Activated T-cell treated with anti-CD3 and anti-CD28 coated beads, Interleukin-2, amount 50 U/mL, for 24 hours (primary cell): Measurements from ENCODE around the gene SPIB.
"Not testable (repeated sequence)": the region's sequence is repeated elsewhere in the genome, so short reads cannot be mapped to it uniquely, and the experiment has no call there.

Experiments used
- DNase-seq: peaks from one replicate; pipeline ENCODE4 v3.0.0-alpha.2; 2020
- H3K27ac Mint-ChIP-seq: 2 replicates; pipeline ENCODE4 v1.8.0; 2020; ENCODE audit warnings: mild to moderate bottlenecking, mixed read lengths
- H3K27me3 Mint-ChIP-seq: 2 replicates; pipeline ENCODE4 v1.8.0; 2020; ENCODE audit warnings: mixed read lengths
- H3K36me3 Mint-ChIP-seq: 2 replicates; pipeline ENCODE4 v1.8.0; 2020; ENCODE audit warnings: low read depth, mixed read lengths
- H3K4me1 Mint-ChIP-seq: 2 replicates; pipeline ENCODE4 v1.8.0; 2020; ENCODE audit warnings: low read depth, mixed read lengths
- H3K4me3 Mint-ChIP-seq: 2 replicates; pipeline ENCODE4 v1.8.0; 2020; ENCODE audit warnings: mild to moderate bottlenecking, moderate library complexity, mixed read lengths
- H3K9me3 Mint-ChIP-seq: 2 replicates; pipeline ENCODE4 v1.8.0; 2020; ENCODE audit warnings: mixed read lengths

The SPIB gene

DNA sequence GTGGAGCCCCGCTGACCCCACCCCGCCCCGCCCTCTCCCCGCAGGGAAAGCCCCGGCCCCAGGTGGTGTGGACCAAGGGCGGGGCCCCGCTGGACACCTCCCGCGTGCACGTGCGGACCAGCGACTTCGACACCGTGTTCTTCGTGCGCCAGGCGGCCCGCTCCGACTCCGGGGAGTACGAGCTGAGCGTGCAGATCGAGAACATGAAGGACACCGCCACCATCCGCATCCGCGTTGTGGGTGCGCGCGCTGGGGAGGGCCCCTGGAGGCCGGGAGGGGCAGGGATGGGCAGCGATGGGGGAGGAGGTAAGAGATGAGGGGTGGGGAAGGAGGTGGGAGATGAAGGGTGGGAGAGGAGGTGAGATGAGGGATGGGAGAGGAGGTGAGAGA, 40.3 kb downstream of the SPIB start:
- Mint-ChIP-seq H3K27ac (no peak overlapping the region), H3K36me3 (no peaks in the 10 kb centered on the region), H3K4me1 (peaks cover 13% of the 10 kb centered on the region), H3K4me3 (no peak overlapping the region), H3K9me3 (no peaks in the 10 kb centered on the region), H3K27me3 (peaks cover 39% of the 10 kb centered on the region)
- no peak for DNase-seq

DNA sequence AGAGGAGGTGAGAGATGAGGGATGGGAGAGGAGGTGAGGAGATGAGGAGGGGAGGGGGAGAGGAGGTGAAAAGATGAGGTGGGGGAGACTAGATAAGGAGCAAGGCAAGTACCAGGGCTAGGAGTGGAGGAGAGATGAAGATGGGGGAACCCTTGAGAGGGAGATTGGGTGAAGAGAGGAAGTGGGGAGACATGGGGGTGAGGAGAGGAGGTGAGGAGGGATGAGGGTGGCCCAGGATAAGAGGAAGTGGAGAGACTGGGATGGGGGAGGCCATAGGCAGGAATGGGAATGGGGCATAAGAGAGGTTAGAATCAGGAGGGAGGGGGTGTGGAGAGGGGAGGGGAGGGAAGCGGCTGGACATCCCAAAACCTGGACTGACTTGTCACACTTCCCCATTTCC, 40.9 kb downstream of the SPIB start:
- no peak for DNase-seq
- Mint-ChIP-seq H3K27me3 (peaks cover 42% of the 10 kb centered on the region), H3K9me3 (no peaks in the 10 kb centered on the region), H3K27ac (no peak overlapping the region), H3K36me3 (no peaks in the 10 kb centered on the region), H3K4me1 (peaks cover 13% of the 10 kb centered on the region), H3K4me3 (peak overlapping the region; percentile 18)

DNA sequence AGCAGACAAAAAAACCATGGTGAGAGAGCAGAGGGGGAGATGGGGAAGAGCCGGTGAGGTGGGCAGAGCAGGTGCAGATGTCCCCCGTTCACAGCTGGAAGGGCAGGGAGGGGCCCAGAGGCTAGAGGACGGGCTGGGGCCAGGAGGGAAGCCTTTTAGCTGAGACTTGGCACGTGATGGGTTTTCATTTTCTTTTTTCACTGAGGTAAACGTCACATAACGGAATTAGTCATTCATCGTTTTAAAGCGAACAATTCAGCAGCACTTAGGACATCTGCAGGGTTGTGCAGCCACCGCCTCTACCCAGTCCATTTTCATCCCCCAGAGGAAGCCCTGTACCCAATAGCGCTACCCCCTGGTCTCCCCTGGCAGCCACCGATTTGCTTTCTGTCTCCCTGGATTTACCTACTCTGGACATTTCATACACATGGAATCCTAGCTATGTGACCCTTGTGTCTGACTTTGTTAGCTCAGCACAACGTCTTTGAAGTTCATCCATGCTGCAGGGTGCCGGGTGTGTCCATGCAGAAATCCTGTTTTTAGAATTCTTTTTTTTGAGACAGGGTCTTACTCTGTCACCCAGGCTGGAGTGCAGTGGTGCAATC, 41.5 kb downstream of the SPIB start:
- Mint-ChIP-seq H3K9me3 (no peaks in the 10 kb centered on the region), H3K27me3 (peaks cover 42% of the 10 kb centered on the region), H3K36me3 (no peaks in the 10 kb centered on the region), H3K4me1 (peaks cover 13% of the 10 kb centered on the region), H3K4me3 (peak overlapping the region; percentile 18), H3K27ac (no peak overlapping the region)
- DNase-seq: peak; percentile 41

DNA sequence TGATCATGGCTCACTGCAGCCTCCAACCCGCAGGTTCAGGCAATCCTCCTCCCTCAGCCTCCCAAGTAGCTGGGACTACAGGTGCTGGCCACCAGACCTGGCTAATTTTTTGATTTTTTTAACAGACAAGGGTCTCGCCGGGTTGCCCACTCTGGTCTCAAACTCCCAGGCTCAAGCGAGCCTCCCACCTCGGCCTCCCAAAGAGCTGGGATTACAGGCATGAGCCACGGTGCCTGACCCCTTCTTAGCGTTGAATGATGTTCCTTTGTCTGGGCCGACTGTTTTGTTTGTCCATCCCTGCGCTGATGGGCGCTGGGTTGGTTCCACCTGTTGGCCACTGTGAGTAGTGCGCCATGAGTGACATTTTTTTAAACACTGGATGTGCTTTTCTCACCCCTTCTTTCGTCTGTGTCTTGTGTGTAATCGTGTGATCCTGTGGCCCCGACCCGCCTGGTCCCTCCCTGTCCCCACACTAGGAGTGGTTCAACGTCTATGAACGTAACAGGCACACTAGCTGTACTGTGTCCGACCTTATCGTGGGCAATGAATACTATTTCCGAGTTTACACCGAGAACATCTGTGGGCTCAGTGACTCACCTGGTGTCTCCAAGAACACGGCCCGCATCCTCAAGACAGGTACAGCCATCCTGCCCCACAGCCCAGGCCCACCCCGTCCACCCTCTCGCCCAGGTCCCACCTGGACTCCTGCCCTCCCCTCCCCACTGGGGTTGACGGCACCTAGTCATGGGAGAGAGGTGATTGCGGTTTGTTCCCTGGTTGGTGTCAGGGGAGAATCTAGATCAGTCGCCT, 42.5 kb downstream of the SPIB start:
- Mint-ChIP-seq H3K36me3 (no peaks in the 10 kb centered on the region), H3K27ac (no peak overlapping the region), H3K9me3 (no peaks in the 10 kb centered on the region), H3K4me3 (no peak overlapping the region), H3K27me3 (peaks cover 42% of the 10 kb centered on the region), H3K4me1 (peaks cover 13% of the 10 kb centered on the region)
- DNase-seq: peak; percentile 73

DNA sequence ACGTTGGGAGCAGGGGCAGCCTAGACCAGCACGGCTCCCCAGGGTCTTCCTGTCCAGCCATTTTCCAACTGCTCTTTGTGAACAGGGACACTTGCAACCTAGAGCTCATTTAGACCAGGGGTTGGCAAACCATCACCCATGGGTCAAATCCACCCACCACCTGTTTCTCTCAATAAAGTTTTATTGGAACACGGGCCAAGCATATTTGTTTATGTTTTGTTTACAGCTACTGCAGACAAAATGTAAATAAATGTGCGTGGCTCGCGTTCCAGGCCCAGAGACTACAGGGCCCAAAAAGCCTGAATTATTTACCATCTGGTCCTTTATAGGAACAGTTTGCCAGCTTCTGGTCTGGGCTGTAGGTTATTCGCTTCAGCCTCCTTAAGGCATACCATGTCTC, 44.2 kb downstream of the SPIB start:
- Mint-ChIP-seq H3K4me3 (no peak overlapping the region), H3K9me3 (no peaks in the 10 kb centered on the region), H3K4me1 (peaks cover 13% of the 10 kb centered on the region), H3K27me3 (peaks cover 32% of the 10 kb centered on the region), H3K27ac (no peak overlapping the region), H3K36me3 (no peaks in the 10 kb centered on the region)
- DNase-seq: no peak

DNA sequence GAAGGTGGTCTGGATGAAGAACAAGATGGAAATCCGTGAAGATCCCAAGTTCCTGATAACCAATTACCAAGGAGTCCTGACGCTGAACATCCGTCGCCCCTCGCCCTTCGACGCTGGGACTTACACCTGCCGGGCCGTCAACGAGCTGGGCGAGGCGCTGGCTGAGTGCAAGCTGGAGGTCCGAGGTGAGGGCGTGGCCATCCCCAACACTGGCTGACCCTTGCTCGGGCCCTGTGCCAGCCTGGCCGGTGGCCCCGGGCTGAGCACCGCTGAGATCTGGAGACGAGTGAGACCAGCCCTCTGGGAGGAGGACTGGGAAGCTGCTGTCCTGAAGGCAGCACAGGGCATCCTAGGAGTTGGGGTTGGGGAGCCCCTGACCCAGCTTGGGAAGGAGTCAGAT, 45.6 kb downstream of the SPIB start:
- no peaks in the 10 kb centered on the region for H3K36me3 Mint-ChIP-seq
- H3K27ac Mint-ChIP-seq: no peak overlapping the region
- H3K9me3 Mint-ChIP-seq: no peaks in the 10 kb centered on the region
- peaks cover 13% of the 10 kb centered on the region for H3K4me1 Mint-ChIP-seq
- peaks cover 24% of the 10 kb centered on the region for H3K27me3 Mint-ChIP-seq
- H3K4me3 Mint-ChIP-seq: no peak overlapping the region
- DNase-seq: no peak

DNA sequence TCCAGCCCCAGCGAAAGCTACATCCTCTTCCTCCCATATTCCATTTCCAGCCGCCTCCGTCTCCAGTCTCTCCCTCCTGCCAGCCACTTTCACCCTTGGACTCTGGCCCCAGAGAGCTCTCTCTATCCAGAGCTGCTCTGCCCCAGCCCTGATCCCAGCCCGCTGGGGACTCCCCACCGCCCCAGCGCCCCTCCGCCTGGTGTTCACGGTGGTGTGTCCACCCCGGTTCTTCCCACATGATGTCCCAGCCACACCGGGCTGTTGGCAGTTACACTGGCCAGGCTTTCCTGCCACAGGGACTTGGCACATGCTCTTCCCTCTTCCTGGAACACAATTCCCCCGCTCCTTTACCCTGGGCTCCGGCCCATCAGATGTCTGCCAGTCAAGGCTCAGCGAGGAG, 46.3 kb downstream of the SPIB start:
- H3K36me3 Mint-ChIP-seq: no peaks in the 10 kb centered on the region
- no peaks in the 10 kb centered on the region for H3K9me3 Mint-ChIP-seq
- no peak for DNase-seq
- peaks cover 21% of the 10 kb centered on the region for H3K27me3 Mint-ChIP-seq
- H3K4me3 Mint-ChIP-seq: no peak overlapping the region
- peaks cover 10% of the 10 kb centered on the region for H3K4me1 Mint-ChIP-seq
- H3K27ac Mint-ChIP-seq: no peak overlapping the region

DNA sequence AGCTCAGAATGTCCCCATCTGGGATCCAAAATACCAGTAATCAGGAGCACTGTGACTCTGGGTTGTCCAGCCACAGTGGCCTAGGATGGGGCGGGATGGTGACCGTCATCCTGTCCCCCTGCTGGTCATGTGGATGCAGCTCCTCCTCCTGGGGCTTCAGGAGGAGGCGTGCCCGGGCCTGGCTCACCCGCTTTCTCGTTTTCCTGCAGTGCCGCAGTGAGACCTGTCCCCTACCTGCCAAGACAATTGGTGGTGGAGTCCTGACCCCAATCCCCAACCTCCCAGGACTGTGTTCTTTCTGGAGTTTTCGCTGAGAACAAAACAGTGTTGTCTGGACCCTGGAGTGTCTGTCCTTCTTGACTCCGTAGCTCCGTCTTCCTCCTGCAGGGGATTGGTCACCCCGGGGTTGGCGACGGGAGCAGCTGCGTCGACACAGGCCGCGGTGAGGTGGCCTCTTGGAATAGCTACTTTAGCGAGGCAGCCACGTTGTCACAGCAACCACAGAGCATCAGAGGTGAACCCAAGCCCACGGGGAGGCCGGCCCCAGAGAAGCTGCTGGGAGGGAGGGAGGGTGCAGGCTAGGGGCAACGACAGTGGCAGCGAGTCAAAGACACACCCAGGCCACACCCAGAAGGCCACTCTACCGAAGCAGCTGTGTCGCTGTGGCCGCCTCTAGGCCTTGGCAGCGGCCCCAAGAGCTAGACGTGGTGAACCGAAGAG, 47.4 kb downstream of the SPIB start:
- DNase-seq: no peak
- peaks cover 15% of the 10 kb centered on the region for H3K27me3 Mint-ChIP-seq
- no peaks in the 10 kb centered on the region for H3K36me3 Mint-ChIP-seq
- no peaks in the 10 kb centered on the region for H3K9me3 Mint-ChIP-seq
- H3K27ac Mint-ChIP-seq: no peak overlapping the region
- H3K4me1 Mint-ChIP-seq: peaks cover 3% of the 10 kb centered on the region
- no peak overlapping the region for H3K4me3 Mint-ChIP-seq

DNA sequence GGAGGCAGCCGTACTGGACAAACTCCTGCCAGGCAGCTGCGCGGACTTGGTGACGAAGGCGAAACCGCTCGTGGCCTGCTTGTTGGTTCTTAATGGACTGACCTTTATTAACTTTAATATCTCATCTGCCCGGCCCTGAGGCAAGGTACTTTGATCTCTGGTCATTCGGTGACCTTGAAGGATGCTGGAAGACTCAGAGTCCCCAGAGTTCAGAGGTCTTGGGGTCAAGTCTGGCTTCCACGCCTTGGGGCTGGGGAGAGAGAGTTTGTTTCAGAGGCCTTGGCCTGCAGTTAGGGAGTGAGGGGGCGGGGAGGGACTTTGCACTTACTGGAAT, 47.9 kb downstream of the SPIB start:
- H3K27me3 Mint-ChIP-seq: peaks cover 10% of the 10 kb centered on the region
- DNase-seq: no peak
- H3K4me3 Mint-ChIP-seq: no peak overlapping the region
- H3K36me3 Mint-ChIP-seq: no peaks in the 10 kb centered on the region
- H3K9me3 Mint-ChIP-seq: no peaks in the 10 kb centered on the region
- H3K27ac Mint-ChIP-seq: no peak overlapping the region
- no peaks in the 10 kb centered on the region for H3K4me1 Mint-ChIP-seq

DNA sequence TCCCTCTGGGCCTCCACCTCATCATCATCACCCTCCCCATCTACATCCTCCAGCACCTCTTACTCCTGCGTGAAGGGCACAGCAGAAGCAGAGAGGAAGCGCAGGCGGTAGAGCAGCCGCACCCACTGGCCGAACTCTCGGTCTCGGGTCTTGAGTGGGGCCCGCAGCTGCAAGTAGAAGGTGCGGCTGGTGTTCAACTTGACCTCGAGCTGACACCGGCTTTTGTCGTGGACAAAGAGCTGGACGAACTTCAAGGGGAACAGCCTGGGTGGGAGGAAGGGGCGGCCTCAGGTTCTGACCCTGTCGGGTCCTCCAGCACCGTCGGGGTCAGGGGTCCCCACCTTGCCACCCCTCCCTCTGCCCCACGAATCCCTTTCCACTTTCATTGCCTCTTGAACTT, 48.8 kb downstream of the SPIB start:
- H3K36me3 Mint-ChIP-seq: no peaks in the 10 kb centered on the region
- no peaks in the 10 kb centered on the region for H3K4me1 Mint-ChIP-seq
- peaks cover 8% of the 10 kb centered on the region for H3K27me3 Mint-ChIP-seq
- no peak overlapping the region for H3K4me3 Mint-ChIP-seq
- no peaks in the 10 kb centered on the region for H3K9me3 Mint-ChIP-seq
- no peak overlapping the region for H3K27ac Mint-ChIP-seq
- no peak for DNase-seq

DNA sequence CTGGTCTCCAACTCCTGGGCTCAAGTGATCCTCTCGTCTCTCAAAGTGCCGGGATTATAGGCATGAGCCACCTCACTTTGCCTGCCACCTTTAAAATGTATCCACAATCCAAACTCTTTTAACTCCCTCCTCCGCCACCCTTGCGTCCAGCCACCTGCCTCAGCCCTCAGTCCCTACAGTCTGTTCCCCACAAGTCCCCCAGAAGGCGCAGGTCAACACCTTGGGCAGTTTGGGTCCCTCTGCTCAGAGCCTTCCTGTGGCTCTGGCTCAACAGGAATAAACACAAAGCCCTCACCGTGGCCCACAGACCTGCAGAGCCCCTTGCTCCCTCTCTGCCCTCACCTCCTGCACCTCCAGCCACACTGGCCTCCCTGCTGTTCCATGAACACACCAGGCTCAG, 50.1 kb downstream of the SPIB start:
- no peak overlapping the region for H3K4me3 Mint-ChIP-seq
- no peak for DNase-seq
- no peaks in the 10 kb centered on the region for H3K9me3 Mint-ChIP-seq
- H3K4me1 Mint-ChIP-seq: no peaks in the 10 kb centered on the region
- H3K36me3 Mint-ChIP-seq: no peaks in the 10 kb centered on the region
- no peak overlapping the region for H3K27ac Mint-ChIP-seq
- peaks cover 6% of the 10 kb centered on the region for H3K27me3 Mint-ChIP-seq

DNA sequence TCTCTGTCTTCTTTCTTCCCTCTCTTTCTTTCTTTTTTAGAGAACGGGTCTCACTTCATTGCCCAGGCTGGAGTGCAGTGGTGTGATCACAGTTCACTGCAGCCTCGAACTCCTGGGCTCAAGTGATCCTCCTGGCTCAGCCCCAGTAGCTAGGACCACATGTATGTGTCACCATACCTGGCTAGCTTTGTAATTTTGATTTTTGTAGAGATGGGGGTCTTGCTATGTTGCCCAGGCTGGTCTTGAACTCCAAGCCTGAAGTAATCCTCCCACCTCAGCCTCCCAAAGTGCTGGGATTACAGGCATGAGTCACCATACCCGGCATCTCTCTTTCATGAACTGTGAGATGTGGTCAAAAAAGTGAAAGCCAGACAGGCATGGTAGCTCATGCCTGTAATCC, 54.6 kb downstream of the SPIB start:
- H3K27me3 Mint-ChIP-seq, DNase-seq, H3K9me3 Mint-ChIP-seq, H3K4me3 Mint-ChIP-seq, H3K27ac Mint-ChIP-seq: not testable (repeated sequence)
- peaks cover 16% of the 10 kb centered on the region for H3K4me1 Mint-ChIP-seq
- peaks cover 17% of the 10 kb centered on the region for H3K36me3 Mint-ChIP-seq

DNA sequence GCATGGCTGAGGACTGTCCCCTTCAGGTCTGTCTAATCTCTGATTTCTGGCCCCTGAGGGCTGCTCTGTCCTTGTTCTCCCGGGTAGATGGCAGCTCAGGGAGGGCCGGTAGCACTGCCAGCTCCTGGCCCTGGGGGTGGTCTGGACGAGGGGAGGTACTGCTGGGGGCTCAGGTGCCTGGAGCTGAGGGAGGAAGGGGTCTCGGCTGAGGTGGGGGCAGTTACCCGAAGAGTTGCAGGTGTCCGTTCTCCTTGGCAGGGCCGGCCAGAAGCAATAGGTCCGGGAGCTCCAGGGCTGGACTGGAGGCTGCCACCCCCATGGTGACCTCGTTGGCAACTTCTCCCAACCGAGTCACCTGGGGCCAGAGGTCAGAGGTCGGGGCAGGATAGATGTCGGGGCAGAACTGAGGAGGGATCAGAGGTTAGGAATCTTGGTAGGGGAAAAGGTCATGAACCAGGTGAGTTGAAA, 56.4 kb downstream of the SPIB start:
- DNase-seq: no peak
- no peak overlapping the region for H3K27ac Mint-ChIP-seq
- H3K9me3 Mint-ChIP-seq: no peaks in the 10 kb centered on the region
- H3K4me1 Mint-ChIP-seq: peaks cover 23% of the 10 kb centered on the region
- H3K4me3 Mint-ChIP-seq: no peak overlapping the region
- H3K36me3 Mint-ChIP-seq: peaks cover 30% of the 10 kb centered on the region
- no peaks in the 10 kb centered on the region for H3K27me3 Mint-ChIP-seq

DNA sequence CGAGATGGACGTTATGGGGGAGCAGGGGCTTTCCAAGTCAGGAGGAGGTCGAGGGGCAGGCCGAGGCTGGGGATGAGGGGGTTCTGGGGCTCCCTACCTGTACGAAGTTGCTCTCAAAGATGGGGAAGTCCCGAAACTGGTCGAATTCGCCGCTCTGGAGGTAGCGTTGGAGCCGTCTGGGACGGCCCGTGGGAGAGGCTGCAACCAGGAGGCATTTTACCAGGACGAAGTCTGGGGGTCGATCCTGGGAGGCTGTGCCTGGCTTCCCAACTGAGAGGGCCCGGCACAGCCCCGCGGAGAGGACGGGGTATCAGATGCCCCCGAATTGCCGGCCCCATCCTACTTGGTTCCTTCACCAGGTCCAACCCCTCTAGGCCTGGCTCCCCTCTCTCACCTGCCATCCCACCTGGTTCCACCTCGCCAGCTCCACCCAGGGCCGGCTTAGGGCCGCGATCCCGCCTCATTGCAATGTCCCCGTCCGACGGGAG, 57.0 kb downstream of the SPIB start:
- Mint-ChIP-seq H3K27ac (peak overlapping the region; percentile 96), H3K9me3 (no peaks in the 10 kb centered on the region)

More for the DNA sequence above, 57.0 kb downstream of the SPIB start:
- peaks cover 23% of the 10 kb centered on the region for H3K4me1 Mint-ChIP-seq
- no peak for DNase-seq
- peaks cover 33% of the 10 kb centered on the region for H3K36me3 Mint-ChIP-seq
- peak overlapping the region; percentile 98 for H3K4me3 Mint-ChIP-seq
- H3K27me3 Mint-ChIP-seq: no peaks in the 10 kb centered on the region
